ENCODE data around the gene PTTG2. TPM values are rescaled to one million over a fixed set of nuclear protein-coding genes. Genes with fewer than 3 reads are reported as not detected.

The PTTG2 gene
- total RNA-seq, 4 donors from 2014 or later, result 0.90 to 4.1 TPM; not detected in 2

DNA sequence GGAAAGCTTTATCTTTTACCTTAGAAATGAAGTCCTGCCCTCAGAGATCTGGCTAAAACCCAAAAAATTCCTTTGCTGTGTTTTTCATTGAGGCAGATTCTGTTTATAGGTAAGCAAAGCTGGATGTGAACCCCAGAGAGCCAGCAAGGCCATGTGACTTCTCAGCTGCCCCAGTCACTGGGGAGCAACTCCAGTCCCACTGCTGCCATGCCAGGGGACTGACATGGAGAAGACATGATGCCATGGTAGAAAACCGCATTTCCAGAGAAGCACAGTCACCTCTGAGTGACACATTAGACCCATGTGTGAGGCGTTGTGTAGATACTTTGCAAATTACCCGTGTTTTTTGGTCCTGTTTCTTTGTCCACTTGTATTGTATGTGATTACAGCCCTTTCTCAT lies 45.4 kb downstream of the PTTG2 start:
- H3K4me1 ChIP-seq, result peaks cover 4% of the 10 kb centered on the region in 2 donors
- no peak overlapping the region for H3K4me3 ChIP-seq

DNA sequence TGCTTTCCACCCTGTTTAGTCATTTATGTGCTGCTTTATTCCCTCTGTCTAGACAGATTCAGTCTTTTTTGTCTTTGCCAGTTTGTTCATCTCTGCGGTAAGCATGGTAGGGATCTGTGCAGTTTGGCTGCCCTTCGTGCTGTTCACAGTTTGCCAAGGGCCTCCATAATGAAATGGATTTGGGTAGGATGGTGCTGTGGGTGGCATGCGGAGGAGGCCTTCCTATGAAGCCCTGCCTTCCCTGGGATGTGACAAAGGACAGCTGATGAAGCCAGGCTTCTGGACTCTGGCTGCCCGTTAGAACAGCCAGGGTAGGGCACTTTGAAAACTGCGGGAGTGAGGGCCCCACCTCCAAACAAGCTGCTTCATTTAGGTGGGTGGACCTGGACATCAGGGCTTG lies 47.4 kb downstream of the PTTG2 start:
- TF ChIP-seq, protein P1, sequence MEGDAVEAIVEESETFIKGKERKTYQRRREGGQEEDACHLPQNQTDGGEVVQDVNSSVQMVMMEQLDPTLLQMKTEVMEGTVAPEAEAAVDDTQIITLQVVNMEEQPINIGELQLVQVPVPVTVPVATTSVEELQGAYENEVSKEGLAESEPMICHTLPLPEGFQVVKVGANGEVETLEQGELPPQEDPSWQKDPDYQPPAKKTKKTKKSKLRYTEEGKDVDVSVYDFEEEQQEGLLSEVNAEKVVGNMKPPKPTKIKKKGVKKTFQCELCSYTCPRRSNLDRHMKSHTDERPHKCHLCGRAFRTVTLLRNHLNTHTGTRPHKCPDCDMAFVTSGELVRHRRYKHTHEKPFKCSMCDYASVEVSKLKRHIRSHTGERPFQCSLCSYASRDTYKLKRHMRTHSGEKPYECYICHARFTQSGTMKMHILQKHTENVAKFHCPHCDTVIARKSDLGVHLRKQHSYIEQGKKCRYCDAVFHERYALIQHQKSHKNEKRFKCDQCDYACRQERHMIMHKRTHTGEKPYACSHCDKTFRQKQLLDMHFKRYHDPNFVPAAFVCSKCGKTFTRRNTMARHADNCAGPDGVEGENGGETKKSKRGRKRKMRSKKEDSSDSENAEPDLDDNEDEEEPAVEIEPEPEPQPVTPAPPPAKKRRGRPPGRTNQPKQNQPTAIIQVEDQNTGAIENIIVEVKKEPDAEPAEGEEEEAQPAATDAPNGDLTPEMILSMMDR (IDR thresholded peaks at IDR 0.05), result no peak
- no peak for TF ChIP-seq POLR2A (IDR thresholded peaks at IDR 0.05)
- no peaks in the 10 kb centered on the region for H3K36me3 ChIP-seq
- H3K27ac ChIP-seq, result peak overlapping the region; percentile 91 to 99
- intact Hi-C loops (cut with DNase I; ENCODE audit: low total_unique reads), result no loop called here
- H3K9me3 ChIP-seq, result no peaks in the 10 kb centered on the region
- no peaks in the 10 kb centered on the region for H3K27me3 ChIP-seq
- no peak overlapping the region for H3K4me3 ChIP-seq
- H3K4me1 ChIP-seq, result peaks cover 4 to 19% of the 10 kb centered on the region in 2 donors
- DNase-seq, result no peak

More for the DNA sequence above, 45.4 kb downstream of the PTTG2 start:
- no peak for DNase-seq
- Histone ChIP-seq H3K36me3 (no peaks in the 10 kb centered on the region), H3K27me3 (no peaks in the 10 kb centered on the region), H3K27ac (peak overlapping the region; percentile 91 to 99), H3K9me3 (no peaks in the 10 kb centered on the region)
- no peak for TF ChIP-seq POLR2A (IDR thresholded peaks at IDR 0.05)
- TF ChIP-seq, protein P1 (IDR thresholded peaks at IDR 0.05), result no peak
- intact Hi-C loops (cut with DNase I; ENCODE audit: low total_unique reads), result no loop called here

DNA sequence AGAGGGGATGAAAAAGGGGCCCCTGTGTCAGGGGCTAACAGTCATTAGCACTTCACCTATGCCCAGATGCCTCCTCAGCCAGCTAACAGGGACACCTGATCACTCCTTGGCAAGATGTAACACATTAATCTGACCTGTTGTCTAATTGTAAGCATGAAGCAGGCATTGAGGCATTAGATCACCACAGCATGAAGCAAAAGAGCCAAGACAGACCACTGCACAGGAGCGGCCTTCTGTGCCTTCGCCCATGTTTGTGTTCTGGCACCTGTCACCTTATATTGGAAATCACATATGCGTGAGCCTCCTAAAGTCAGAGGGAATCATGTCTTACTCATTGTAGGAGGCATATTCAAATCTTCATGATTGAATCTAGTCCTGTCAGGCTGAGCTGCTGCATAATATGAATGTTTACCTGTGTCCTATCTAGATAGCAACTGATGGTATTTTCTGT lies 48.4 kb downstream of the PTTG2 start:
- Histone ChIP-seq H3K36me3 (no peaks in the 10 kb centered on the region), H3K4me1 (peaks cover 4 to 19% of the 10 kb centered on the region in 2 donors)
- TF ChIP-seq POLR2A (IDR thresholded peaks at IDR 0.05), result no peak
- TF ChIP-seq, protein P1 (IDR thresholded peaks at IDR 0.05), result no peak

DNA sequence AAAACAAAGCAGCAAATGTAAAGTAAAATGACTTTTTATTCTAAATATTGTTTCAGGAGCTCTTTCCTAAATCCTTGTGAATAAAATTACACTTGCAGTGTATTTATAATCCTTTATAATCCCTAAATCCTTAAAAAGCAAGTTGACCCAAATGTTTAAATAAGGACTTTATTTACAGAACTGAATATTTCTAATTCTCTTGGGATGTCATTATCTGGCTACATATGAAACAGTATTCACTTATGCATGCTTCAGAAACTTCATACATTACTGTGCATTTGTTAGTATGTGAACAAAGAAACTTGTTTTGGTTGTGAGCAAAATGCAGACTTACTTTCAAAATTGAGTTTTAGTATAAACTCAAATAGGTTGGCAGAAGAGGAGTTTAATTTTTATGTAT lies 49.2 kb downstream of the PTTG2 start:
- TF ChIP-seq, protein P1 (IDR thresholded peaks at IDR 0.05), result no peak
- no peak for TF ChIP-seq POLR2A (IDR thresholded peaks at IDR 0.05)
- no peak for DNase-seq
- Histone ChIP-seq H3K27me3 (no peaks in the 10 kb centered on the region), H3K9me3 (no peaks in the 10 kb centered on the region), H3K4me1 (peaks cover 4 to 19% of the 10 kb centered on the region in 2 donors), H3K36me3 (no peaks in the 10 kb centered on the region), H3K27ac (peak overlapping the region; percentile 91 to 99), H3K4me3 (no peak overlapping the region)
- intact Hi-C loops (cut with DNase I; ENCODE audit: low total_unique reads), result no loop called here

More for the DNA sequence above, 48.4 kb downstream of the PTTG2 start:
- Histone ChIP-seq H3K27ac (peak overlapping the region; percentile 91 to 99), H3K4me3 (no peak overlapping the region), H3K27me3 (no peaks in the 10 kb centered on the region), H3K9me3 (no peaks in the 10 kb centered on the region)
- intact Hi-C loops (cut with DNase I; ENCODE audit: low total_unique reads), result no loop called here
- DNase-seq, result no peak

DNA sequence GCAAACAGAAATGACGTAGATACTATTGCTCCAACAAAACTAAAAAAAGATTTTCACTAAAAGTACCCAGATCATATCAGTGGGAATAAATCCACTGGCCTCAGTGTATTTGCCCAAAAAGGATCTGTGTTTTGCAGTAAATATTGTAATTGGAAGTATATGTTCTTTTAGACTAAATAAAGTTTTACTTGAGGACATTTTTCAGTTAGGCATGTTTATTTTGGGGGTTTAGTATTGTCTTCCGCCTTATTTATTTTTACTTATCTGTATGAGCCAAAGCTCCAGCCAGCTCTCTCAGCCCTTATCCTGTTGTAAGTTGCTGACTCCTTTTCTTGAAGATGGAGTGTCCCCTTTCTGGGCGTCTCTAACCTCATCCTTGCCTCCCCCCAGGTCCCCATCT lies 49.8 kb downstream of the PTTG2 start:
- no peaks in the 10 kb centered on the region for H3K36me3 ChIP-seq
- H3K9me3 ChIP-seq, result no peaks in the 10 kb centered on the region
- no peaks in the 10 kb centered on the region for H3K27me3 ChIP-seq
- H3K4me1 ChIP-seq, result peaks cover 4 to 19% of the 10 kb centered on the region in 2 donors
- no peak overlapping the region for H3K4me3 ChIP-seq
- peak overlapping the region; percentile 91 to 99 for H3K27ac ChIP-seq
- no peak for DNase-seq
- TF ChIP-seq POLR2A (IDR thresholded peaks at IDR 0.05), result no peak
- TF ChIP-seq, protein P1 (IDR thresholded peaks at IDR 0.05), result no peak
- intact Hi-C loops (cut with DNase I; ENCODE audit: low total_unique reads), result no loop called here

Other genes starting within 250 kb of the PTTG2 start
- 10 to 100 TPM; 37.4 to 45.6 (median 39.9) TPM for gene PGM2, start 133.7 kb upstream of the PTTG2 start, total RNA-seq
- 100 to 1,000 TPM; 172 to 402 (median 236) TPM for gene TBC1D1, start 69.3 kb upstream of the PTTG2 start, total RNA-seq

Data from uterus (tissue), 4 donors.